Osteoblast (primary cell): Measurements from ENCODE around the gene KIF2A. TPM values are rescaled to one million over a fixed set of nuclear protein-coding genes. Genes with fewer than 3 reads are reported as not detected.

Experiments used
- DNase-seq: peaks from one replicate; pipeline ENCODE4 v3.0.0; 2011; ENCODE audit warnings: low spot score, mixed read lengths; ENCODE audit not compliant: insufficient read length; ENCODE audit errors: missing footprints
- H2AFZ ChIP-seq: 2 replicates; pipeline ENCODE4 v1.6.0; 2011; ENCODE audit warnings: mild to moderate bottlenecking, low read length
- H3K27ac ChIP-seq: 2 replicates; pipeline ENCODE4 v1.5.1; 2011; ENCODE audit warnings: mild to moderate bottlenecking, low read depth, low read length, moderate library complexity
- H3K27me3 ChIP-seq: 2 replicates; pipeline ENCODE4 v1.6.0; 2012; ENCODE audit warnings: mild to moderate bottlenecking, control low read depth, inconsistent platforms, low read length, moderate library complexity; ENCODE audit not compliant: insufficient read depth
- H3K36me3 ChIP-seq: 2 replicates; pipeline ENCODE4 v1.5.1; 2011; ENCODE audit warnings: mild to moderate bottlenecking, low read length, control low read depth, moderate library complexity; ENCODE audit not compliant: insufficient read depth
- H3K4me1 ChIP-seq: 2 replicates; pipeline ENCODE4 v1.5.1; 2011; ENCODE audit warnings: mild to moderate bottlenecking, low read length, control low read depth, moderate library complexity; ENCODE audit not compliant: insufficient read depth
- H3K4me2 ChIP-seq: 2 replicates; pipeline ENCODE4 v1.6.0; 2011; ENCODE audit warnings: mild to moderate bottlenecking, low read length; ENCODE audit not compliant: insufficient read depth
- H3K4me3 ChIP-seq: fragments of 200-600 bp; sonication (generic); 3 replicates; pipeline ENCODE4 v1.5.1; 2012; ENCODE audit warnings: mild to moderate bottlenecking, low read length, inconsistent platforms; ENCODE audit not compliant: insufficient read depth
- H3K79me2 ChIP-seq: 2 replicates; pipeline ENCODE4 v1.6.0; 2012; ENCODE audit warnings: mild to moderate bottlenecking, low read length, control low read depth, inconsistent platforms; ENCODE audit not compliant: insufficient read depth
- H3K9me3 ChIP-seq: 2 replicates; pipeline ENCODE4 v1.5.1; 2011; ENCODE audit warnings: low read depth, low read length, control low read depth
- H4K20me1 ChIP-seq: 2 replicates; pipeline ENCODE4 v1.6.0; 2012; ENCODE audit warnings: mild to moderate bottlenecking, low read length, control low read depth; ENCODE audit not compliant: insufficient read depth
- CTCF ChIP-seq: IDR thresholded peaks from 2 replicates; pipeline ENCODE4 v1.5.1; 2011; ENCODE audit warnings: mild to moderate bottlenecking, low read depth, low read length, moderate library complexity; ENCODE audit errors: extremely low read depth
- total RNA-seq: library from RNA; depleted of rRNA; stranded (reverse); fragments of >200 nt; gene quantifications from 2 replicates; pipeline ENCODE4 v1.2.3, GENCODE V29; 2012

The KIF2A gene
- total RNA-seq, 1 donor = 52.8 TPM

- H4K20me1 ChIP-seq = no peaks in the 10 kb centered on the region
- no peaks in the 10 kb centered on the region for H3K79me2 ChIP-seq
- no peak overlapping the region for H3K4me2 ChIP-seq
- no peaks in the 10 kb centered on the region for H3K4me1 ChIP-seq
- no peak overlapping the region for H2AFZ ChIP-seq
- no peaks in the 10 kb centered on the region for H3K9me3 ChIP-seq
- no peak for TF ChIP-seq CTCF
- no peaks in the 10 kb centered on the region for H3K36me3 ChIP-seq
- no peak for DNase-seq
- H3K27me3 ChIP-seq = peaks cover 7% of the 10 kb centered on the region
- no peak overlapping the region for H3K4me3 ChIP-seq
- no peak overlapping the region for H3K27ac ChIP-seq
Observed at GRCh38 chr5:62283005-62283404, 23.0 kb upstream of the KIF2A start.

DNA sequence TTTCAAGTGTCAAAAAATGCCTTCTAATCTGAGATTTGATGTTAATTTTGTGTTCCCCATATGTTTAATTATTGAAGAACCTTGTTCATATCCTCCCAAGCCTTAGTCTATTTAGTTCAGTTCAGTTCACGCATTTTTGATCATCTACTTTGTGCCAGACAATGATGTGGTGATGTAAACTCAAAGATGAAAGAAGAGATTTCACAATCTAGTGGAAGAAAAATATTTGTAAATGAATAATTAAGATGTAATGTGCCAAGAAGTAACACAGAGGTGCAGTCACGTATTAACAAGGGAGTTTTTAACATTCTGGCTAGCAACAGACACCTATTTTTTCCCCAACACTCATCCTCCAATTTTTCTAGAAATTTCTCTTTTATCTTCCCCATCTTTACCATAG, 22.1 kb upstream of the KIF2A start:
- Histone ChIP-seq H4K20me1 (no peaks in the 10 kb centered on the region), H3K27me3 (peaks cover 7% of the 10 kb centered on the region), H3K36me3 (no peaks in the 10 kb centered on the region), H3K79me2 (no peaks in the 10 kb centered on the region), H3K4me1 (no peaks in the 10 kb centered on the region), H3K4me2 (no peak overlapping the region), H2AFZ (no peak overlapping the region), H3K27ac (no peak overlapping the region), H3K9me3 (no peaks in the 10 kb centered on the region), H3K4me3 (no peak overlapping the region)
- no peak for TF ChIP-seq CTCF
- no peak for DNase-seq

- H4K20me1 ChIP-seq = no peaks in the 10 kb centered on the region
- H3K4me1 ChIP-seq = no peaks in the 10 kb centered on the region
- no peaks in the 10 kb centered on the region for H3K36me3 ChIP-seq
- H3K27me3 ChIP-seq = peaks cover 7% of the 10 kb centered on the region
- no peak for DNase-seq
- no peak overlapping the region for H2AFZ ChIP-seq
- no peak overlapping the region for H3K27ac ChIP-seq
- H3K9me3 ChIP-seq = no peaks in the 10 kb centered on the region
- H3K4me2 ChIP-seq = no peak overlapping the region
- no peak overlapping the region for H3K4me3 ChIP-seq
- H3K79me2 ChIP-seq = no peaks in the 10 kb centered on the region
- no peak for TF ChIP-seq CTCF
Observed at GRCh38 chr5:62284946-62285891, 20.8 kb upstream of the KIF2A start.

GRCh38 chr5:62286834-62287233, 19.2 kb upstream of the KIF2A start:
- no peaks in the 10 kb centered on the region for H3K9me3 ChIP-seq
- TF ChIP-seq CTCF = no peak
- no peaks in the 10 kb centered on the region for H4K20me1 ChIP-seq
- no peak overlapping the region for H2AFZ ChIP-seq
- no peak for DNase-seq
- no peak overlapping the region for H3K4me3 ChIP-seq
- peaks cover 7% of the 10 kb centered on the region for H3K27me3 ChIP-seq
- H3K4me2 ChIP-seq = no peak overlapping the region
- no peak overlapping the region for H3K27ac ChIP-seq
- no peaks in the 10 kb centered on the region for H3K36me3 ChIP-seq
- H3K79me2 ChIP-seq = no peaks in the 10 kb centered on the region
- no peaks in the 10 kb centered on the region for H3K4me1 ChIP-seq
